Cardiac muscle cell (in vitro differentiated cells and primary cell): ENCODE measurements around the gene CHST11. TPM values are rescaled to one million over a fixed set of nuclear protein-coding genes. Genes with fewer than 3 reads are reported as not detected.

ENCODE experiments used
- DNase-seq, 2 donors: peaks; one replicate each; pipeline versions ENCODE4 v3.0.0 to v3.0.0-alpha.2; 2010 to 2017; ENCODE audit warnings: low read depth in 1 of 2, low spot score in 1 of 2
- H3K27ac ChIP-seq: fragments of 200-600 bp; sonication (generic); 2 replicates; pipeline ENCODE4 v1.5.1; 2016
- H3K27me3 ChIP-seq: fragments of 200-600 bp; sonication (generic); 2 replicates; pipeline ENCODE4 v1.6.0; 2016; ENCODE audit warnings: control low read depth
- H3K36me3 ChIP-seq: fragments of 200-600 bp; sonication (generic); 2 replicates; pipeline ENCODE4 v1.5.1; 2016; ENCODE audit warnings: control low read depth
- H3K4me1 ChIP-seq: fragments of 200-600 bp; sonication (generic); 2 replicates; pipeline ENCODE4 v1.8.1; 2017; ENCODE audit warnings: low read depth, mild to moderate bottlenecking, mixed run types
- H3K4me3 ChIP-seq: fragments of 200-600 bp; sonication (generic); 2 replicates; pipeline ENCODE4 v1.5.1; 2016; ENCODE audit warnings: mild to moderate bottlenecking
- H3K9me3 ChIP-seq: fragments of 200-600 bp; sonication (generic); 2 replicates; pipeline ENCODE4 v1.5.1; 2017; ENCODE audit warnings: low read depth, mild to moderate bottlenecking, control low read depth
- polyA plus RNA-seq: library from polyadenylated mRNA; unstranded; fragments of >200 nt; fragmentation: Nextera tagmentation; extraction: Ambion mirVana; gene quantifications from 2 replicates; pipeline ENCODE4 v1.2.1, GENCODE V29; 2016
- total RNA-seq: library from RNA; depleted of rRNA; stranded (reverse); fragments of >200 nt; gene quantifications from 2 replicates; pipeline ENCODE4 v1.2.3, GENCODE V29; 2016
- TF ChIP-seq, protein P1 (sequence below): IDR thresholded peaks from 2 replicates; pipeline ENCODE4 v1.5.1; 2012; ENCODE audit warnings: low read depth, mild to moderate bottlenecking, low read length

Gene CHST11
- total and polyA plus RNA-seq, 2 experiments from 2014 or later = 24.2 to 39.8 TPM

GRCh38 chr12:104480826-104481440, 24.2 kb downstream of the CHST11 start:
- TF ChIP-seq, protein P1, sequence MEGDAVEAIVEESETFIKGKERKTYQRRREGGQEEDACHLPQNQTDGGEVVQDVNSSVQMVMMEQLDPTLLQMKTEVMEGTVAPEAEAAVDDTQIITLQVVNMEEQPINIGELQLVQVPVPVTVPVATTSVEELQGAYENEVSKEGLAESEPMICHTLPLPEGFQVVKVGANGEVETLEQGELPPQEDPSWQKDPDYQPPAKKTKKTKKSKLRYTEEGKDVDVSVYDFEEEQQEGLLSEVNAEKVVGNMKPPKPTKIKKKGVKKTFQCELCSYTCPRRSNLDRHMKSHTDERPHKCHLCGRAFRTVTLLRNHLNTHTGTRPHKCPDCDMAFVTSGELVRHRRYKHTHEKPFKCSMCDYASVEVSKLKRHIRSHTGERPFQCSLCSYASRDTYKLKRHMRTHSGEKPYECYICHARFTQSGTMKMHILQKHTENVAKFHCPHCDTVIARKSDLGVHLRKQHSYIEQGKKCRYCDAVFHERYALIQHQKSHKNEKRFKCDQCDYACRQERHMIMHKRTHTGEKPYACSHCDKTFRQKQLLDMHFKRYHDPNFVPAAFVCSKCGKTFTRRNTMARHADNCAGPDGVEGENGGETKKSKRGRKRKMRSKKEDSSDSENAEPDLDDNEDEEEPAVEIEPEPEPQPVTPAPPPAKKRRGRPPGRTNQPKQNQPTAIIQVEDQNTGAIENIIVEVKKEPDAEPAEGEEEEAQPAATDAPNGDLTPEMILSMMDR = no peak
- no peaks in the 10 kb centered on the region for H3K36me3 ChIP-seq
- no peaks in the 10 kb centered on the region for H3K27me3 ChIP-seq
- peak in 1 of 2 donors; percentile 62 for DNase-seq
- H3K9me3 ChIP-seq = no peaks in the 10 kb centered on the region
- H3K4me3 ChIP-seq = no peak overlapping the region
- H3K4me1 ChIP-seq = no peaks in the 10 kb centered on the region
- H3K27ac ChIP-seq = no peak overlapping the region

DNA sequence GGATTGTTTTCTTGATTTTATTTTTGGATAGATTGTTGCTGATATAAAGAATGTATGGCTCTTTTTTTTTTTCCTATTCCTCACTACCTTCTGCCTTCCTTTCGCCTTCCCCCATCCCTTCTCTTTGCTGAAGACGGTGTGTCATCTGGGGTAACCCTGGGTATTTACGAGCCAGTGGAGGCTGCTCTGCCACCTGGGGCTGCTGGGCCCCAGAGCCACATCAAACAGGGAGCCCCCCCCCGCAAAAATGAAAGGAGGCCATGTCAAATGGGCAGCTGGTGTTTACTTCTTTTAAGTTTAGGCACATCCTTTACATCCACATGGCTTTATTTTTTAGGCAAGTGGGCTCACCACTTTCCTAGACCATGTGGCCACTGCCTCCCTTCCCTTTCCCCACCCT, 25.4 kb downstream of the CHST11 start:
- Histone ChIP-seq H3K9me3 (no peaks in the 10 kb centered on the region), H3K36me3 (no peaks in the 10 kb centered on the region), H3K4me3 (no peak overlapping the region), H3K27ac (no peak overlapping the region), H3K27me3 (no peaks in the 10 kb centered on the region), H3K4me1 (peaks cover 6% of the 10 kb centered on the region)
- DNase-seq = no peak
- TF ChIP-seq, protein P1 = no peak

GRCh38 chr12:104482748-104483147, 26.0 kb downstream of the CHST11 start:
- Histone ChIP-seq H3K27ac (no peak overlapping the region), H3K36me3 (no peaks in the 10 kb centered on the region), H3K9me3 (no peaks in the 10 kb centered on the region), H3K4me1 (peaks cover 9% of the 10 kb centered on the region), H3K4me3 (no peak overlapping the region), H3K27me3 (no peaks in the 10 kb centered on the region)
- TF ChIP-seq, protein P1 = no peak
- DNase-seq = no peak

- DNase-seq = no peak
- Histone ChIP-seq H3K36me3 (no peaks in the 10 kb centered on the region), H3K4me1 (peaks cover 9% of the 10 kb centered on the region), H3K4me3 (no peak overlapping the region), H3K27me3 (no peaks in the 10 kb centered on the region), H3K27ac (no peak overlapping the region), H3K9me3 (no peaks in the 10 kb centered on the region)
- TF ChIP-seq, protein P1 = no peak
Observed at GRCh38 chr12:104484079-104484478, 27.3 kb downstream of the CHST11 start.

- TF ChIP-seq, protein P1 = no peak
- H3K36me3 ChIP-seq = no peaks in the 10 kb centered on the region
- H3K27ac ChIP-seq = peak overlapping the region; percentile 12
- peaks cover 9% of the 10 kb centered on the region for H3K4me1 ChIP-seq
- H3K27me3 ChIP-seq = no peaks in the 10 kb centered on the region
- no peaks in the 10 kb centered on the region for H3K9me3 ChIP-seq
- no peak overlapping the region for H3K4me3 ChIP-seq
- DNase-seq = no peak
Observed at GRCh38 chr12:104485651-104486362, 29.1 kb downstream of the CHST11 start.
